SU-DHL-6 (cell line): ENCODE data around the gene RIN1.

ENCODE experiments used
- EZH2phosphoT487 ChIP-seq: fragments of 200-600 bp; sonication (generic), shearing (Covaris generic); conservative IDR thresholded peaks from 2 replicates; pipeline ENCODE4 v1.6.1; 2018; ENCODE audit warnings: mild to moderate bottlenecking, antibody characterized with exemption, low read length, moderate library complexity, mixed read lengths
- TF ChIP-seq, protein P1 (sequence below): fragments of 200-600 bp; sonication (generic); IDR thresholded peaks from one replicate; pipeline ENCODE4 v1.5.1; 2017; ENCODE audit warnings: antibody characterized with exemption, mild to moderate bottlenecking, low read length, moderate library complexity; ENCODE audit not compliant: insufficient read depth, poor library complexity, severe bottlenecking

DNA sequence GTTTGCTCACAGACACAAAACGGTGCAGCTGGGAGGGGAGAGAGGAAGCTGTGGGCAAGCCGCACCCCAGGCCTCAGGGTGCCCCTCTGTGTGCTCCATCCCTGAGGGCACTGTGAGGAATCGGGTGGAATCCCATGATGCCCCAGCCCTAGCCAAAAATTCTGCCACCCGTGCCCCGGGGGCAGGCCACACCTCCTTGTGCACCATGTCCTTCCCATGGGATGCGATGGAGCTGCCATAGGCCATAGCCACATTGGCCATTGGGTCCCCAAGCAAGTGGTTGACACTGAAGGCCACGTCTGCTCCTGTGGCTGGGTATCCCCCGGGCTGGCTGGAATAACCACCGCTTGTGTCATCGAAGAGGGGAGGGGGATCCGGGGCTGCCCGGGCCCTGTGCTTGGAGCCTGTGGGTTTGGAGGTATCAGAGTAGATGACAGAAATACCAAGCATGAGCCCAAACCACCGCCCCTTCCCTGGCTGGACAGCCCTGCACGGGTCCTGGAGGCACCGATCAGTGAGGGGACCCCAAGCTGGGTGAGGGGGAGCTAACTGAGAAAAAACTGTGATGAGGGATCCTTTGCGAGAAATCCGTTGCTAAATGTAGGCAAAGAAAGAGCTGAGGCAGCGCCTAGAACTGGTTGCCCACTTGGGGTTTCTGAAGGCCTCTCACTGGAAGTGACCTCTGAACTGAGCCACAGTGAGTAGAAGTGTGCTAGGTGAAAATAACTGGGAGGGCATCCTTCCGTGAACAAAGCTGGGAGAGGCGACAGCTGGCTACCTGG, 48.2 kb downstream of the RIN1 start:
- TF ChIP-seq, protein P1, sequence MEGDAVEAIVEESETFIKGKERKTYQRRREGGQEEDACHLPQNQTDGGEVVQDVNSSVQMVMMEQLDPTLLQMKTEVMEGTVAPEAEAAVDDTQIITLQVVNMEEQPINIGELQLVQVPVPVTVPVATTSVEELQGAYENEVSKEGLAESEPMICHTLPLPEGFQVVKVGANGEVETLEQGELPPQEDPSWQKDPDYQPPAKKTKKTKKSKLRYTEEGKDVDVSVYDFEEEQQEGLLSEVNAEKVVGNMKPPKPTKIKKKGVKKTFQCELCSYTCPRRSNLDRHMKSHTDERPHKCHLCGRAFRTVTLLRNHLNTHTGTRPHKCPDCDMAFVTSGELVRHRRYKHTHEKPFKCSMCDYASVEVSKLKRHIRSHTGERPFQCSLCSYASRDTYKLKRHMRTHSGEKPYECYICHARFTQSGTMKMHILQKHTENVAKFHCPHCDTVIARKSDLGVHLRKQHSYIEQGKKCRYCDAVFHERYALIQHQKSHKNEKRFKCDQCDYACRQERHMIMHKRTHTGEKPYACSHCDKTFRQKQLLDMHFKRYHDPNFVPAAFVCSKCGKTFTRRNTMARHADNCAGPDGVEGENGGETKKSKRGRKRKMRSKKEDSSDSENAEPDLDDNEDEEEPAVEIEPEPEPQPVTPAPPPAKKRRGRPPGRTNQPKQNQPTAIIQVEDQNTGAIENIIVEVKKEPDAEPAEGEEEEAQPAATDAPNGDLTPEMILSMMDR, result no peak
- no peak for TF ChIP-seq EZH2phosphoT487
